Mesendoderm (in vitro differentiated cells): ENCODE data around the gene TBCD.
"Not testable (repeated sequence)": the region's sequence is repeated elsewhere in the genome, so short reads cannot be mapped to it uniquely, and the experiment has no call there.

Experiments
- DNase-seq: peaks from one replicate; pipeline ENCODE4 v3.0.0; 2013
- H2AK5ac ChIP-seq: 2 replicates; pipeline ENCODE4 v1.6.1; 2013; ENCODE audit warnings: low read length, inconsistent platforms
- H2BK120ac ChIP-seq: 2 replicates; pipeline ENCODE4 v1.6.1; 2013; ENCODE audit warnings: low read depth, mild to moderate bottlenecking, low read length, moderate library complexity, mixed read lengths
- H2BK15ac ChIP-seq: replicated peaks from 2 replicates; pipeline ENCODE4 v1.6.1; 2013; ENCODE audit warnings: low read depth, mild to moderate bottlenecking, moderate library complexity
- H2BK5ac ChIP-seq: 2 replicates; pipeline ENCODE4 v1.6.1; 2013; ENCODE audit warnings: low read length, inconsistent platforms
- H3K18ac ChIP-seq: 2 replicates; pipeline ENCODE4 v1.6.1; 2013; ENCODE audit warnings: mild to moderate bottlenecking, low read length, mixed read lengths
- H3K23ac ChIP-seq: one replicate; pipeline ENCODE4 v1.6.1; 2013; ENCODE audit warnings: low read length
- H3K27ac ChIP-seq: 2 replicates; pipeline ENCODE4 v1.5.1; 2013; ENCODE audit warnings: low read depth, mild to moderate bottlenecking, inconsistent platforms, low read length, moderate library complexity
- H3K27me3 ChIP-seq: 2 replicates; pipeline ENCODE4 v1.6.1; 2013; ENCODE audit warnings: low read length, control low read depth, mild to moderate bottlenecking, inconsistent platforms; ENCODE audit not compliant: insufficient read depth, poor library complexity
- H3K36me3 ChIP-seq: 2 replicates; pipeline ENCODE4 v1.6.1; 2013; ENCODE audit warnings: low read length, inconsistent platforms; ENCODE audit not compliant: control insufficient read depth, insufficient read depth
- H3K4ac ChIP-seq: one replicate; pipeline ENCODE4 v1.6.1; 2013; ENCODE audit warnings: low read depth, mild to moderate bottlenecking, low read length, moderate library complexity
- H3K4me1 ChIP-seq: 2 replicates; pipeline ENCODE4 v1.6.1; 2013; ENCODE audit warnings: low read depth, low read length, inconsistent platforms; ENCODE audit not compliant: control insufficient read depth
- H3K4me2 ChIP-seq: 2 replicates; pipeline ENCODE4 v1.6.1; 2013; ENCODE audit warnings: low read length
- H3K4me3 ChIP-seq: 2 replicates; pipeline ENCODE4 v1.5.1; 2013; ENCODE audit warnings: mild to moderate bottlenecking, low read length
- H3K56ac ChIP-seq: one replicate; pipeline ENCODE4 v1.6.1; 2013; ENCODE audit warnings: low read length
- H3K79me1 ChIP-seq: 2 replicates; pipeline ENCODE4 v1.6.1; 2013; ENCODE audit warnings: low read length, inconsistent platforms
- H3K79me2 ChIP-seq: 2 replicates; pipeline ENCODE4 v1.6.1; 2013; ENCODE audit warnings: mild to moderate bottlenecking, low read length; ENCODE audit not compliant: control insufficient read depth, insufficient read depth
- H3K9ac ChIP-seq: 2 replicates; pipeline ENCODE4 v1.6.1; 2013; ENCODE audit warnings: low read length, inconsistent platforms
- H4K5ac ChIP-seq: one replicate; pipeline ENCODE4 v1.6.1; 2013; ENCODE audit warnings: low read length
- H4K8ac ChIP-seq: one replicate; pipeline ENCODE4 v1.6.1; 2013; ENCODE audit warnings: low read depth, mild to moderate bottlenecking, control low read depth, low read length, moderate library complexity
- WGBS: extraction: QIAGEN DNeasy Blood & Tissue Kit; methylation state at CpG from one replicate; pipeline ENCODE4 v1.1.7; 2013; ENCODE audit warnings: low lambda C conversion rate, missing lambda C conversion rate; ENCODE audit not compliant: insufficient coverage; ENCODE audit errors: extremely low coverage; 5-methylcytosine and 5-hydroxymethylcytosine counted together

Gene TBCD

GRCh38 chr17:82949361-82949760, 197.5 kb downstream of the TBCD start:
- no peak overlapping the region for H3K9ac ChIP-seq
- no peak overlapping the region for H3K23ac ChIP-seq
- H2BK5ac ChIP-seq: no peak overlapping the region
- no peak overlapping the region for H3K18ac ChIP-seq
- no peak overlapping the region for H4K5ac ChIP-seq
- no peak overlapping the region for H4K8ac ChIP-seq
- H3K4ac ChIP-seq: no peak overlapping the region
- H3K79me1 ChIP-seq: no peaks in the 10 kb centered on the region
- H3K36me3 ChIP-seq: peaks cover under 1% of the 10 kb centered on the region
- no peaks in the 10 kb centered on the region for H3K27me3 ChIP-seq
- H2AK5ac ChIP-seq: no peak overlapping the region
- H2BK120ac ChIP-seq: no peak overlapping the region
- no peak overlapping the region for H3K27ac ChIP-seq
- H2BK15ac ChIP-seq: no peak overlapping the region
- no peaks in the 10 kb centered on the region for H3K79me2 ChIP-seq
- no peak for DNase-seq
- H3K4me2 ChIP-seq: no peak overlapping the region
- no CpG with 5 or more reads among the region's 20 CpGs for WGBS
- H3K4me1 ChIP-seq: no peaks in the 10 kb centered on the region
- H3K4me3 ChIP-seq: peak overlapping the region; percentile 6
- H3K56ac ChIP-seq: no peak overlapping the region

- Histone ChIP-seq H3K4me1 (no peaks in the 10 kb centered on the region), H3K27me3 (no peaks in the 10 kb centered on the region), H3K23ac (no peak overlapping the region), H3K79me1 (no peaks in the 10 kb centered on the region), H3K36me3 (no peaks in the 10 kb centered on the region), H3K9ac (no peak overlapping the region), H3K56ac (no peak overlapping the region), H3K27ac (no peak overlapping the region), H3K18ac (no peak overlapping the region), H2BK15ac (no peak overlapping the region), H4K8ac (no peak overlapping the region), H3K4me2 (no peak overlapping the region), H3K79me2 (no peaks in the 10 kb centered on the region), H3K4me3 (no peak overlapping the region), H2BK5ac (no peak overlapping the region), H4K5ac (no peak overlapping the region), H2AK5ac (no peak overlapping the region), H3K4ac (no peak overlapping the region), H2BK120ac (no peak overlapping the region)
- DNase-seq: no peak
- WGBS: no CpG with 5 or more reads among the region's 10 CpGs
Measured at GRCh38 chr17:82949984-82950383, 198.1 kb downstream of the TBCD start.

DNA sequence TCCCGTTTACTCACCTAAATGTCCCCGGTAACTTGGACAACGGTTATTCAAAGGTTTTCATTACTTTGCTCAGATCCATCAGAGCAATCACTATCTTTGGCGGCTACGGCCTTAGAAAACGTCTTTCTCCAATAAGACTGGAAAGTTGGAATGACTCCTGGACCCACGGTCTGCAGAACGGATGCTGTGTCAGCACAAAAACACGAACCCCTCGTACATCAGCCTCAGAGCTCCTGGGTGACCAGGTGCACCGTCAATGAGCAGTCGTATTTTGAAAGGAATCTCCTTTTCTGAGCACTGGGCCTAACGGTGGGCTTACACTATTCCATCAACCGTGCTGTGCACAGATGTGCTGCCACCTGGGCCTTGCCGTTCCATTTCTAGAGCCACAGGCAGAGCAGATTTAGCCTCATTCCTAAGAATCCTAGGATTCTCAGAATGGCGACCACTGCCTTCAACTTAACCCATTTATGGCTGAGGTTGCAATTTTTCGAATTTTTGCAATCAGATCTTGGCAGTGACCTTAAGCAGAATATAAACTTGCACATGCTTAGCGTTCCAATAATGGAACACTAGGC, 198.7 kb downstream of the TBCD start:
- no peak overlapping the region for H2BK120ac ChIP-seq
- H3K9ac ChIP-seq: no peak overlapping the region
- no peak overlapping the region for H2BK15ac ChIP-seq
- H3K18ac ChIP-seq: no peak overlapping the region
- no peaks in the 10 kb centered on the region for H3K27me3 ChIP-seq
- H3K4ac ChIP-seq: no peak overlapping the region
- WGBS: no CpG with 5 or more reads among the region's 18 CpGs
- no peak overlapping the region for H4K5ac ChIP-seq
- no peaks in the 10 kb centered on the region for H3K79me1 ChIP-seq
- no peaks in the 10 kb centered on the region for H3K79me2 ChIP-seq
- no peak for DNase-seq
- H3K4me3 ChIP-seq: no peak overlapping the region
- no peak overlapping the region for H2BK5ac ChIP-seq
- no peaks in the 10 kb centered on the region for H3K36me3 ChIP-seq
- H3K4me1 ChIP-seq: no peaks in the 10 kb centered on the region
- H3K56ac ChIP-seq: no peak overlapping the region
- H4K8ac ChIP-seq: no peak overlapping the region
- no peak overlapping the region for H3K27ac ChIP-seq
- H2AK5ac ChIP-seq: no peak overlapping the region
- no peak overlapping the region for H3K23ac ChIP-seq
- H3K4me2 ChIP-seq: no peak overlapping the region

DNA sequence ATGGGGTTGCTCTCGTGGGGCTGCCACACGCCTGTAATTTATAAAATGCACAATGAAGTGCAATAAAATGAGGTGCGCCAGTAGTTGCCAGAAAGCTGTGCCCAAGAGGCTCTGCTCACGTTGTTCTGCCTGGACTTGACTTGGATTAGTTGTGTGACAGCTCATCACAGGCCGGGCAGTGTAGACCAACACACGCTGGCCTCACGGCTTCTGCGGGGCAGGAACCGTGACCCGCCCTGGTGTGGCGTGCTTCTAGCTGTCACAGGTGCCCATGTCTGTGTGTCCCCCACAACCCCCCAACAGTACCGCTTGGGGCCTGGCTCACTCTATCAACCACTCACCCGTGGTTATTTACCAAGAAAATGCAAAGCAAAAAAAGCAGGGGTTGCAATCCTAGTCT, 200.2 kb downstream of the TBCD start:
- H3K23ac ChIP-seq: no peak overlapping the region
- no peaks in the 10 kb centered on the region for H3K79me2 ChIP-seq
- no CpG with 5 or more reads among the region's 13 CpGs for WGBS
- no peak overlapping the region for H2BK5ac ChIP-seq
- H3K9ac ChIP-seq: no peak overlapping the region
- no peaks in the 10 kb centered on the region for H3K36me3 ChIP-seq
- DNase-seq: no peak
- H3K79me1 ChIP-seq: no peaks in the 10 kb centered on the region
- no peak overlapping the region for H3K4me2 ChIP-seq
- H3K4ac ChIP-seq: no peak overlapping the region
- no peak overlapping the region for H2BK120ac ChIP-seq
- H3K4me3 ChIP-seq: no peak overlapping the region
- no peak overlapping the region for H4K5ac ChIP-seq
- H2BK15ac ChIP-seq: no peak overlapping the region
- H3K27me3 ChIP-seq: no peaks in the 10 kb centered on the region
- no peak overlapping the region for H2AK5ac ChIP-seq
- H3K56ac ChIP-seq: no peak overlapping the region
- no peak overlapping the region for H4K8ac ChIP-seq
- H3K18ac ChIP-seq: no peak overlapping the region
- H3K4me1 ChIP-seq: no peaks in the 10 kb centered on the region
- no peak overlapping the region for H3K27ac ChIP-seq

GRCh38 chr17:82955106-82955505, 203.2 kb downstream of the TBCD start:
- H2AK5ac ChIP-seq, H3K23ac ChIP-seq, H3K9ac ChIP-seq, H3K27ac ChIP-seq, H2BK120ac ChIP-seq, H3K27me3 ChIP-seq, H3K79me2 ChIP-seq, DNase-seq, H3K79me1 ChIP-seq, H3K4me2 ChIP-seq, H3K36me3 ChIP-seq, H4K8ac ChIP-seq, H3K4me3 ChIP-seq, H2BK5ac ChIP-seq, H3K56ac ChIP-seq, H4K5ac ChIP-seq, H3K4ac ChIP-seq, H3K18ac ChIP-seq, H2BK15ac ChIP-seq, H3K4me1 ChIP-seq: not testable (repeated sequence)
- no CpG with 5 or more reads among the region's 3 CpGs for WGBS

DNA sequence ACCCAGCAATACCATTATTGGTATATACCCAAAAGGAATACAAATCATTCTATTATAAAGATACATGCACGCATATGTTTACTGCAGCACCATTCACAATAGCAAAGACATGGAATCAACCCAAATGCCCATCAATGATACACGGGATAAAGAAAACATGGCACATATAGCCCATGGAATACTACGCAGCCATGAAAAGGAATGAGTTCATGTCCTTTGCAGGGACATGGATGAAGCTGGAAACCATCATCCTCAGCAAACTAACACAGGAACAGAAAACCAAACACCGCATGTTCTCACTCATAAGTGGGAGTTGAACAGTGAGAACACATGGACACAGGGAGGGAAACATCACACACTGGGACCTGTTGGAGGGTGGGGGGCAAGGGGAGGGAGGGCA, 203.8 kb downstream of the TBCD start:
- H3K23ac ChIP-seq, H3K36me3 ChIP-seq, H3K79me2 ChIP-seq, H3K27ac ChIP-seq, DNase-seq, H3K18ac ChIP-seq, H4K5ac ChIP-seq, H3K56ac ChIP-seq, H2BK120ac ChIP-seq, H2BK5ac ChIP-seq, H3K4me1 ChIP-seq, H3K9ac ChIP-seq, H3K79me1 ChIP-seq, H3K4me3 ChIP-seq, H3K27me3 ChIP-seq, H2AK5ac ChIP-seq, H3K4me2 ChIP-seq, H3K4ac ChIP-seq, H4K8ac ChIP-seq, H2BK15ac ChIP-seq: not testable (repeated sequence)
- WGBS: no CpG with 5 or more reads among the region's 4 CpGs
